HUES6 (cell line): ENCODE results near the gene SLC5A10.

Experiments
- H3K27ac ChIP-seq: 2 replicates; pipeline ENCODE4 v1.7.0; 2013; ENCODE audit warnings: low read depth, mild to moderate bottlenecking, low read length, inconsistent platforms
- H3K27me3 ChIP-seq: 2 replicates; pipeline ENCODE4 v1.6.1; 2013; ENCODE audit warnings: low read length; ENCODE audit not compliant: control insufficient read depth, insufficient read depth
- H3K36me3 ChIP-seq: 2 replicates; pipeline ENCODE4 v1.6.1; 2013; ENCODE audit warnings: low read length; ENCODE audit not compliant: control insufficient read depth, insufficient read depth
- H3K4me1 ChIP-seq: 2 replicates; pipeline ENCODE4 v1.6.1; 2013; ENCODE audit warnings: low read length; ENCODE audit not compliant: control insufficient read depth, insufficient read depth
- H3K4me3 ChIP-seq: 2 replicates; pipeline ENCODE4 v1.5.1; 2013; ENCODE audit warnings: low read depth, low read length
- H3K9ac ChIP-seq: one replicate; pipeline ENCODE4 v1.6.1; 2013; ENCODE audit warnings: mild to moderate bottlenecking, low read length
- H3K9me3 ChIP-seq: 2 replicates; pipeline ENCODE4 v1.6.1; 2013; ENCODE audit warnings: low read depth, low read length; ENCODE audit not compliant: control insufficient read depth, insufficient read depth

SLC5A10 gene

DNA sequence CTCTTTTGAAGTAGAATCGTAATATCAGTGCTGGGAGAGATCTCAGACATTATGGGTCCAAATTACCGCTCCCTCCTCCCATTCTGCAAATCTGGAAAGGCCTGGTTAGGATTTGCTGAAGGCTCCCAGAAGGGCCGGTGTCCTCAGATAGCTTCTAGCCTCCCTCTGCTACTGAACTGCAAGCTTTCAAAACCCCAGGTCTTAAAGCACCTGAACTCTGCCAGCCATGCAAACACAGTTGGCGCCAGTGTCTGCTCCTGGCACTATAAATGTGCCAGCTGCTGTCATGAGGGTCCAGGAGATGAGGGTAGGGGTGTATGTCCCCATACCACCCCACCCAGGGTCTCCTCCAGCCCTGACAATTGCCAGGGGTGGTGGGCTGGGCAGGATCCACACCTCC, 24.2 kb downstream of the SLC5A10 start:
- Histone ChIP-seq H3K9ac (no peak overlapping the region), H3K4me3 (no peak overlapping the region), H3K36me3 (peaks cover 73% of the 10 kb centered on the region), H3K9me3 (no peaks in the 10 kb centered on the region), H3K4me1 (peaks cover under 1% of the 10 kb centered on the region; the same call in 1 of the 2 replicates), H3K27ac (no peak overlapping the region), H3K27me3 (no peaks in the 10 kb centered on the region)

DNA sequence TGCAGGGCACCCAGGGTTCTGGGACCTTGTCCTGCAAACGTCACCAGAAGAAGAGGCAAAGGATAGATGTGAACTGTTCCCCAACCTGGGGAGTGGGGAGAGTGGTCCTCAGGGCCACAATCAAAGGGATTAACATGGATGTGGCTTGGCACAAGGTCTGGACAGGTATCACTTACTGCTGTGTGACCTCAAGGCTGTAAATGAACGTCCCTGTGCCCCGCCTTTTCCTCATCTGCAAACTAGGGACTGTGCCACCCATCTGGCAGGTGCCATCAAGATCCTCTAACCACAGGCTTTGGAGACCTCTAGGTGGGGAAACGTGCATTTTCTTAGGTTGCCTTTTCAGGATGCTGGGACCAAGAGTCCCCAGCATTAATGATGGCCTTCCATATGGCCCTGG, 25.1 kb downstream of the SLC5A10 start:
- H3K4me1 ChIP-seq: peaks cover 9% of the 10 kb centered on the region; the same call in 1 of the 2 replicates
- H3K27ac ChIP-seq: no peak overlapping the region
- no peaks in the 10 kb centered on the region for H3K27me3 ChIP-seq
- peaks cover 65% of the 10 kb centered on the region for H3K36me3 ChIP-seq
- H3K9ac ChIP-seq: no peak overlapping the region
- H3K4me3 ChIP-seq: no peak overlapping the region
- no peaks in the 10 kb centered on the region for H3K9me3 ChIP-seq

DNA sequence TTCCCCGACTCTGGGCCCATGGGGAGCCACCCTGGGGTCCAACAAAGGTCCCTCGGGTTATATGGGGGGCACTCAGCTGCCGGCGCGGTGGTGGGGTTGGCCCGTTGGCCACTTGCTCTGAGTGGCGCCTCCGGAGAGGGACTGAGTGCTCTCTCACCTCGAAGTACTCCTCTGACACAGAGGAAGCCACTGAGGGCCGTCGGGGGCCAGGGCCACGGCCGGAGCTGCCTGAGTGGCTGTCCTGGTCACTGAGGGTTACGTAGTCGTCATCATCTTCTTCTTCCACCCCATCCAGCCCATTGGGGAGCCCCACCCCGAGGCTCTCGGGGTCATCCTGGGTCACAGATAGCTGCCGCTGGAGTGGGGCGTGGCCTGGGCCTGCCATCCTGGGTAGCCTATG, 25.7 kb downstream of the SLC5A10 start:
- Histone ChIP-seq H3K27ac (no peak overlapping the region), H3K9me3 (no peaks in the 10 kb centered on the region), H3K27me3 (no peaks in the 10 kb centered on the region), H3K9ac (no peak overlapping the region), H3K36me3 (peaks cover 63% of the 10 kb centered on the region), H3K4me1 (peaks cover 14% of the 10 kb centered on the region; the same call in 1 of the 2 replicates), H3K4me3 (no peak overlapping the region)

DNA sequence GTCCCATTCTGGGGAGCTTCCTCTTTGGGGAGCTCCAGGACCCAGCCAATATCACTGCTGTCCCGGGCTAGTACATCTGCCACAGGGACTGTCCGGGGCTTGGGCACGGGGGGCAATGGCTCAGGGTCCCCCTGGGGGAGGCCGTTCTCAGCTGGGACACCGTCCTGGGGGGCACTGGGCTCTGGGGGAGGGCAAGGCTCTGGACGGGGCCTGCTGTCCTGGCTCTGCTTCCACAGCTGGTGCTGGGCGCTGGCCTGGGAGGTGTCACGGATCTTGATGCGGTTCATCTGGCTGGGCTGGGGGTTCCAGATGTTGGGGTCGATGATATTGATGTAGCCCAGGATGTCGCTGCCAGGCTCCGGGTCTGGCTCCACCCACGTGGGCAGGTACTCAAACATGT, 26.1 kb downstream of the SLC5A10 start:
- H3K27me3 ChIP-seq: no peaks in the 10 kb centered on the region
- peaks cover 14% of the 10 kb centered on the region; the same call in 1 of the 2 replicates for H3K4me1 ChIP-seq
- no peak overlapping the region for H3K4me3 ChIP-seq
- H3K36me3 ChIP-seq: peaks cover 62% of the 10 kb centered on the region
- H3K27ac ChIP-seq: no peak overlapping the region
- no peaks in the 10 kb centered on the region for H3K9me3 ChIP-seq
- H3K9ac ChIP-seq: no peak overlapping the region

DNA sequence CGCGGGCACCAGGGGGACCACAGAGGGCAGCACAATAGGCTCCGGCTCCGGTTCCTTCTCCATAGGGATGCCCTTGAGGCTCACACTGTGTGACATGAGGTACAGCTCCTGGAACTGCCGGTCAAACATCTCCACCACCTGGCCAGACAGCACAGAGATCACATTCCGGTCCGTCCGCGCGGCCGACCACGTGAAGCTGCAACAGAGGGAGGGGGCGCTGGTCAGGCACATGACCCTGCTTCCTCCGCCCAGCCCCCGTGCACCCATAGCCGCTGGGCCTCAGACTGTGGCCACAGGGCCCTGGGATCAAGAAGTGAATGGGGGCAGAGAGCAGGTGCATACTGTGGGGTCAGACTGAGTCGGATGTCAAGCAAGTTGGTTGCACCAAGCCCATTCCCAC, 26.7 kb downstream of the SLC5A10 start:
- no peak overlapping the region for H3K4me3 ChIP-seq
- H3K9me3 ChIP-seq: no peaks in the 10 kb centered on the region
- no peak overlapping the region for H3K27ac ChIP-seq
- H3K4me1 ChIP-seq: peaks cover 14% of the 10 kb centered on the region; the same call in 1 of the 2 replicates
- H3K9ac ChIP-seq: no peak overlapping the region
- H3K27me3 ChIP-seq: no peaks in the 10 kb centered on the region
- H3K36me3 ChIP-seq: peaks cover 63% of the 10 kb centered on the region

DNA sequence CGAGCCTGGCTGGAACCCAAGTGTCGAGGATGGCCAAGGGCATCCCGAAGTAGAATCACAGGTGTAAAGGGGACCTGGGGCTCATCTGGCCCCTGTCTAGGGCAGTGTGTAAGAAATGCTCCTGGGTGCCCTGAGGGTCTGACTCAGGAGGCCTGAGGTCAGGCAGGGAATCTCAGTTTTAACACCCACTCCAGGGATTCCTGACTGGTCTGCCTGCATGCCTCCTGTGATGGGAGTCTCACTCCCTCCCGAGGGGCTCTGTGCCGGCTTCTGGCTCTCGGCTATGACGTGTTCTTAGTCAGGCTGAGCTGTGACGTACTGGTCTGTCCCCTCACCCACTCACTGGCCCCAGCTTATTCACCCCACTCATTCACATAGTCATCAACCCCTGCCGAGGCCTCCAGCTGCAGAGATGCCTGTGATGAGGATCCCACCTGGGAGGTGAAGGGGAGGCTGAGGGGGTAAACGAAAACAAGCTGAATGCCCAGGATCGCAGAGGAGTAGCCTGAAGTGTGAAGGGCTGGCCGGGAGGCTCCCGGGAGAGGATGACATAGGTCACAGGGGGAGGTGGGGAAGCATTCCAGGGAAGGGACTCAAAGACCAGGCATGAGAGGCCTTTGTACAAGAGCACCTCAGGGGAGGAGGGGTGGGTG, 28.8 kb downstream of the SLC5A10 start:
- Histone ChIP-seq H3K36me3 (peaks cover 68% of the 10 kb centered on the region), H3K27ac (no peak overlapping the region), H3K9me3 (no peaks in the 10 kb centered on the region), H3K27me3 (no peaks in the 10 kb centered on the region), H3K9ac (no peak overlapping the region), H3K4me1 (peaks cover 14% of the 10 kb centered on the region; the same call in 1 of the 2 replicates), H3K4me3 (no peak overlapping the region)

DNA sequence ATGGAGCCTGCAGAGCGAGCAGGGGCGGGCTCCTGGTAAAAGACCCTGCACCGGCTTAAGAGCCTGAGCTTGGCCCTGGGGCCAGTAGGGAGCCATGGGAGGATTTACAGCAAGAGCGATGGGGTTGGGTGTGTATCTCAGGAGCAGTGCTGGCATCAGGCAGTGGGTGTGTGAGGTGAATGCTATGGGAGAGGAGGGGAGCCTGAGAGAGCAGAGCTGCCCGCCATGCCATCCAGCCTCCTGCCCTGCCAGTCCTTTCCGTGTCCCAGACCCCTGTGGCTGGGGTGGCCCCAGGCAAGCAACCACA, 29.3 kb downstream of the SLC5A10 start:
- no peak overlapping the region for H3K27ac ChIP-seq
- no peaks in the 10 kb centered on the region for H3K27me3 ChIP-seq
- H3K4me1 ChIP-seq: peaks cover 14% of the 10 kb centered on the region; the same call in 1 of the 2 replicates
- no peak overlapping the region for H3K4me3 ChIP-seq
- no peak overlapping the region for H3K9ac ChIP-seq
- peaks cover 72% of the 10 kb centered on the region for H3K36me3 ChIP-seq
- no peaks in the 10 kb centered on the region for H3K9me3 ChIP-seq

DNA sequence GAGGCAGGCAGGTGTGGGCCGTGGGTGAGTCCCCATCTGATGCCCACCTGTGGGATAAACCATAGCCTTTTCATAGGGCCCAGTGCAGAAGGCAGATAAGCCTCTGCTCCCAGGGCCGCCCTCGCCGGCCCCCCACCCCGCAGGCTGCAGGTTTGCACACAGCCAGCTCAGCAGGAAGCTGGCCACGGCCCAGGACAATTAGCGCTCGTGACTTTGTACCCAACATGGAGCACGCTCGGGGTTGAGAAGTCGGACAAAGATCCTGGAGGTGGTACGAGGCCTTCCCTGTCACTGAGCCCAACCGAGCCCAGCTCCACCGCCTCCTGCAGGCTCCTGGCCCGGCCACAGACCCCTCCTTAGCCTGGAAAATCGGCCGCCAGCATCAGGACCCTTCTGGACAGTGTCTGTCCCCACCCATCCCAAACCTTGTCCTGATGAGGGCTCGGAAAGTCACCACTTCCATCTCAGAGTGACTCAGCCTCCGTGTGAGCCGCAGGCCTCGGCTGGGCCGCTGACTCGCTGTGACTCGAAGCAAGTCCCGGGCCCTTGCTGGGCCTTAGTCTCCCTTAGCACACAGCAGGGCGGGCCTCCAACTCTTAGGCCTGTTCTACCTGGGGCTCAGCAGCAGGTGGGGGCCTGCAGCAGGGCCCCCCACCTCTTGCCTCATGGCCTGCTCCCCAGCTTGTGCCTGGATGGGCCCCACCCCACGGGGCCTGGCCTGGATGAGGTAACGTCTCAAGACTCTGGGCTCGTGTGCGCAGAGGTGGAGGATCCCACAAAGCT, 29.9 kb downstream of the SLC5A10 start:
- peak overlapping the region; percentile 55 for H3K27ac ChIP-seq

DNA sequence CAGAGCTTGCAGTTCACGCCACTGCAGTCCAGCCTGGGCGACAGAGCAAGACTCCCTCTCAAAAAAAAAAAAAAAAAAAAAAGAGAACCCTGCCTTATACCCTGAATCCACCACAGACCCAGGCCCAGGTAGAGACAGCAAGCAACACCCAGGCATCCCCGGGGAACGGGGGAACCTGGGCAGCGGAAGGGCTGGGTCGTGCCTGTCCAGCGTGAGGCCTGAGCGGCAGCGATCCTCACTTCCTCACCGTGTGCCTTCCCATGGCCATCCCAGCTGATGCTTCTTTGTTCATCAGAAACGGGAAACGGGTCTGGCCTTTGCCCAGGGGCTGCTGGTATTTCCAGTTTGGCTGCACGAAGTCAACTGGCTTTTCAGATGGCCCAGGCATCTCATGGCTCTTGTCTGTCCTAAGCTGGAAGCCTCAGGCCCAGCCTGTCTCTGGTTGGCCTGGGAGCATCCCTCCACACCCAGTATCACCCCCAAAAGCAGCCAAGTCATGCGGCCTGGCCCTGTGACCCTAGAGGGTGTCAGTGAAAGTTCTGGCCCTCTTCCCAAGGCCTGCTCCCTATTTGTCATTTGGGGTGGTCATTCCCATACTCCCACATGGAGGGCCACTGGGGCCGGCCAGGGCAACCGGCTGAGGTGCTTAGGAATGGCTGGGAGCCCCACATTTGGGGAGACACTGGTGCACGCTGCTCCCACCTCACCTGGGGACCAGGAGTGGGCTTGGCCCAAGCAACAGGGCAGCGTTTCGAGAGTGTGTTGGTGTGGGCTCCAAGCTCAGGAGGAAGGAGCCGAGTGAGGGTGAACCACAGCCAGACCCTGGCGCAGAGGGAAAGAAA, 32.5 kb downstream of the SLC5A10 start:
- Histone ChIP-seq H3K4me1 (peaks cover 14% of the 10 kb centered on the region; the same call in 1 of the 2 replicates), H3K9me3 (no peaks in the 10 kb centered on the region), H3K36me3 (peaks cover 70% of the 10 kb centered on the region)

More for the DNA sequence above, 29.9 kb downstream of the SLC5A10 start:
- H3K27me3 ChIP-seq: no peaks in the 10 kb centered on the region
- peak overlapping the region; percentile 0 for H3K9ac ChIP-seq
- no peaks in the 10 kb centered on the region for H3K9me3 ChIP-seq
- H3K4me1 ChIP-seq: peaks cover 14% of the 10 kb centered on the region; the same call in 1 of the 2 replicates
- peaks cover 72% of the 10 kb centered on the region for H3K36me3 ChIP-seq
- H3K4me3 ChIP-seq: no peak overlapping the region

DNA sequence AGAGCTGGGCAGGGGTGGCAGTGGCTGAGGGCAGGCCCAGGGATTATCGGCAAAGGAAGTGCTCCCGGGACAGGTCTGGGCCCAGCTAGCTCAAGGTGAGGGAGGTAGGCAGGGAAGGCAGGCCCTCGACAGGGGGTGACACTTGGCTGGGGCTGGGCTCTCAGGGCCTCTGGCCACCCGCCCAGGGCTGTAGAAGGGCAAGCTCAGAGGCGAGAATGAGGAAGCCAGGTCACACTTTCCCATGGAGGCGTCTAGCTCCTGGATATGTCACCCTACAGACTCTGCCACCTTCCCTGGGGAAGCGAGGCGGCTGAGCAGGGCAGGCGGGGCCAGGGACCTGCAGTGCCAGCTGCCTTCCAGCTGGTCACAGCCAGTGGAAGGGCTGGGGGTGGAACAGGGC, 33.5 kb downstream of the SLC5A10 start:
- Histone ChIP-seq H3K27ac (no peak overlapping the region), H3K9me3 (no peaks in the 10 kb centered on the region), H3K27me3 (no peaks in the 10 kb centered on the region), H3K4me3 (no peak overlapping the region), H3K9ac (no peak overlapping the region), H3K36me3 (peaks cover 67% of the 10 kb centered on the region), H3K4me1 (peaks cover 14% of the 10 kb centered on the region; the same call in 1 of the 2 replicates)

More for the DNA sequence above, 32.5 kb downstream of the SLC5A10 start:
- no peak overlapping the region for H3K9ac ChIP-seq
- H3K4me3 ChIP-seq: no peak overlapping the region
- H3K27ac ChIP-seq: no peak overlapping the region
- no peaks in the 10 kb centered on the region for H3K27me3 ChIP-seq
